ENCODE results near the gene JHY.

- TF ChIP-seq EZH2 (IDR thresholded peaks at IDR 0.05) (no peak), POLR2AphosphoS5 (IDR thresholded peaks at IDR 0.05; ENCODE audit: borderline replicate concordance, low read depth, low read length) (no peak)
These were observed 11.3 kb upstream of the JHY start for GRCh38 chr11:122871302-122871701.

All from SK-N-MC (cell line).